Erythroblast (primary cell): ENCODE results near the gene PRUNE2.

Source experiments
- GATA1 ChIP-seq: IDR thresholded peaks from 2 replicates; pipeline ENCODE4 v1.6.1; 2011; ENCODE audit warnings: low read depth, mild to moderate bottlenecking, control low read depth, low read length, moderate library complexity
- POLR2A ChIP-seq: IDR thresholded peaks from 2 replicates; pipeline ENCODE4 v1.6.1; 2011; ENCODE audit warnings: mild to moderate bottlenecking, low read length

GRCh38 chr9:76699971-76700370 lies 205.9 kb downstream of the PRUNE2 start:
- TF ChIP-seq POLR2A: no peak
- no peak for TF ChIP-seq GATA1
